ENCODE data around the gene COG5. TPM values are rescaled to one million over a fixed set of nuclear protein-coding genes. Genes with fewer than 3 reads are reported as not detected.

The COG5 gene
- total RNA-seq, 1 donor from 2014 or later, result 40.8 TPM

- no peak overlapping the region for H3K4me3 ChIP-seq
- peaks cover 8% of the 10 kb centered on the region for H3K9me3 ChIP-seq (replicated peaks)
- no peaks in the 10 kb centered on the region for H3K27me3 ChIP-seq (ENCODE audit: low read depth)
- TF ChIP-seq, protein P1, sequence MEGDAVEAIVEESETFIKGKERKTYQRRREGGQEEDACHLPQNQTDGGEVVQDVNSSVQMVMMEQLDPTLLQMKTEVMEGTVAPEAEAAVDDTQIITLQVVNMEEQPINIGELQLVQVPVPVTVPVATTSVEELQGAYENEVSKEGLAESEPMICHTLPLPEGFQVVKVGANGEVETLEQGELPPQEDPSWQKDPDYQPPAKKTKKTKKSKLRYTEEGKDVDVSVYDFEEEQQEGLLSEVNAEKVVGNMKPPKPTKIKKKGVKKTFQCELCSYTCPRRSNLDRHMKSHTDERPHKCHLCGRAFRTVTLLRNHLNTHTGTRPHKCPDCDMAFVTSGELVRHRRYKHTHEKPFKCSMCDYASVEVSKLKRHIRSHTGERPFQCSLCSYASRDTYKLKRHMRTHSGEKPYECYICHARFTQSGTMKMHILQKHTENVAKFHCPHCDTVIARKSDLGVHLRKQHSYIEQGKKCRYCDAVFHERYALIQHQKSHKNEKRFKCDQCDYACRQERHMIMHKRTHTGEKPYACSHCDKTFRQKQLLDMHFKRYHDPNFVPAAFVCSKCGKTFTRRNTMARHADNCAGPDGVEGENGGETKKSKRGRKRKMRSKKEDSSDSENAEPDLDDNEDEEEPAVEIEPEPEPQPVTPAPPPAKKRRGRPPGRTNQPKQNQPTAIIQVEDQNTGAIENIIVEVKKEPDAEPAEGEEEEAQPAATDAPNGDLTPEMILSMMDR (IDR thresholded peaks at IDR 0.05; ENCODE audit: borderline replicate concordance), result no peak
- intact Hi-C loops (cut with micrococcal nuclease), result no loop called here
- H3K27ac ChIP-seq (replicated peaks), result no peak overlapping the region
- DNase-seq, result no peak
- H3K4me1 ChIP-seq, result peaks cover 19% of the 10 kb centered on the region
- H3K36me3 ChIP-seq, result peaks cover 11% of the 10 kb centered on the region
Observed at GRCh38 chr7:107302250-107302847, 261.4 kb downstream of the COG5 start.

DNA sequence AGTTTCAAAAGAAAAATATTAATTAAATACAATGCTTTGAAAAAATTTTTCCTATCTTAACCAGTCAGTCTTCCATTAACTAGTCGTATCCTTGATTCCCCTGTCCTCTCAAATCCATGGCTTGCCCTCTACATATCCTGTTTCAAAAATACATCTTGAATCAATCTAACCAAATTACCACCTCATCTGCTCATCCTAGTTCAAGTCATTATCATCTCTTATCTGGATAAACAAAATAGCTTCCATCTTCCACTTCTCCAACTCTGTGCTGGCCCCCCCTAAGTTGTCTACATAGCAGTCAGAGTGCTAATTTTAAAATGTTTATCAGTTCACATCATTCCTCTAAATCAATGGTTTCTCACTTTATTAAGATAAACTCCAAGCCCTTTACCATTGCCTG lies 269.5 kb downstream of the COG5 start:
- DNase-seq, result no peak
- peaks cover 4% of the 10 kb centered on the region for H3K9me3 ChIP-seq (replicated peaks)
- H3K4me1 ChIP-seq, result no peaks in the 10 kb centered on the region
- no peak overlapping the region for H3K4me3 ChIP-seq
- TF ChIP-seq, protein P1 (IDR thresholded peaks at IDR 0.05; ENCODE audit: borderline replicate concordance), result no peak
- H3K27ac ChIP-seq (replicated peaks), result no peak overlapping the region
- no peaks in the 10 kb centered on the region for H3K27me3 ChIP-seq (ENCODE audit: low read depth)
- intact Hi-C loops (cut with micrococcal nuclease), result no loop called here
- H3K36me3 ChIP-seq, result peaks cover 34% of the 10 kb centered on the region

- peaks cover 32% of the 10 kb centered on the region for H3K36me3 ChIP-seq
- H3K4me3 ChIP-seq, result no peak overlapping the region
- intact Hi-C loops (cut with micrococcal nuclease), result no loop called here
Observed at GRCh38 chr7:107292591-107292990, 271.1 kb downstream of the COG5 start.

DNA sequence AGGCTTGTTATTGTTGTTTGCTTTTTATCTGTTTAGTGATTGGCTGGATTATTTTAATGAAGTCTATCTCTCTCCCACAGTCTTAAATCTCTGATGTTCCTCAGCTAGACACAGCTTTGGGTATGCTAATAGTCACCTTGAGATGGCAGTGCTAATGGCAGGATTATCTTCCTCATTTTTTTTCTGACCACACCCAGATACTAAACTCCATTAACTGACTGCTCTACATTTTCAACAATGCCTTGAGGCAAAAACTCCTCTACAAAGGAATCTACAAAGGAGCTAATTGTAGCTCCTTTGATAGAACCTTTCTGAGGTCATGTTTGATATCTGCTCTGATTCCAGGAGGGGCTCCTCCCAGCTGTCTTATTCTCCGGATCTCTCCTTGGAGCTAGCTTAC lies 272.3 kb downstream of the COG5 start:
- no peak for DNase-seq
- no peak overlapping the region for H3K4me3 ChIP-seq
- no peak overlapping the region for H3K27ac ChIP-seq (replicated peaks)
- H3K27me3 ChIP-seq (ENCODE audit: low read depth), result no peaks in the 10 kb centered on the region
- H3K36me3 ChIP-seq, result peaks cover 30% of the 10 kb centered on the region
- intact Hi-C loops (cut with micrococcal nuclease), result no loop called here
- peaks cover 2% of the 10 kb centered on the region for H3K4me1 ChIP-seq
- TF ChIP-seq, protein P1 (IDR thresholded peaks at IDR 0.05; ENCODE audit: borderline replicate concordance), result no peak
- H3K9me3 ChIP-seq (replicated peaks), result peaks cover 4% of the 10 kb centered on the region

More at GRCh38 chr7:107292591-107292990, 271.1 kb downstream of the COG5 start:
- Histone ChIP-seq H3K27ac (replicated peaks) (no peak overlapping the region), H3K27me3 (ENCODE audit: low read depth) (no peaks in the 10 kb centered on the region), H3K9me3 (replicated peaks) (peaks cover 4% of the 10 kb centered on the region), H3K4me1 (no peaks in the 10 kb centered on the region)
- no peak for DNase-seq
- TF ChIP-seq, protein P1 (IDR thresholded peaks at IDR 0.05; ENCODE audit: borderline replicate concordance), result no peak

GRCh38 chr7:107286751-107287621 lies 276.7 kb downstream of the COG5 start:
- no peak for DNase-seq
- peak overlapping the region; percentile 86 for H3K27ac ChIP-seq (replicated peaks)
- H3K27me3 ChIP-seq (ENCODE audit: low read depth), result no peaks in the 10 kb centered on the region
- intact Hi-C loops (cut with micrococcal nuclease), result loop anchor here (10.0 kb wide), 1 partner anchor 82 kb away; no protein-coding TSS in a partner anchor
- H3K9me3 ChIP-seq (replicated peaks), result peaks cover 4% of the 10 kb centered on the region
- TF ChIP-seq, protein P1 (IDR thresholded peaks at IDR 0.05; ENCODE audit: borderline replicate concordance), result no peak
- H3K4me3 ChIP-seq, result no peak overlapping the region
- peaks cover 15% of the 10 kb centered on the region for H3K4me1 ChIP-seq
- H3K36me3 ChIP-seq, result peaks cover 24% of the 10 kb centered on the region
